ENCODE measurements around the gene ZBTB7C. TPM values are rescaled to one million over a fixed set of nuclear protein-coding genes. Genes with fewer than 3 reads are reported as not detected.

Gene ZBTB7C
- total and polyA plus RNA-seq, 2 of the 8 experiments (the other 6 are each of a cell fraction or from before 2014, with no cell fraction given): 0.15 to 0.45 TPM

DNA sequence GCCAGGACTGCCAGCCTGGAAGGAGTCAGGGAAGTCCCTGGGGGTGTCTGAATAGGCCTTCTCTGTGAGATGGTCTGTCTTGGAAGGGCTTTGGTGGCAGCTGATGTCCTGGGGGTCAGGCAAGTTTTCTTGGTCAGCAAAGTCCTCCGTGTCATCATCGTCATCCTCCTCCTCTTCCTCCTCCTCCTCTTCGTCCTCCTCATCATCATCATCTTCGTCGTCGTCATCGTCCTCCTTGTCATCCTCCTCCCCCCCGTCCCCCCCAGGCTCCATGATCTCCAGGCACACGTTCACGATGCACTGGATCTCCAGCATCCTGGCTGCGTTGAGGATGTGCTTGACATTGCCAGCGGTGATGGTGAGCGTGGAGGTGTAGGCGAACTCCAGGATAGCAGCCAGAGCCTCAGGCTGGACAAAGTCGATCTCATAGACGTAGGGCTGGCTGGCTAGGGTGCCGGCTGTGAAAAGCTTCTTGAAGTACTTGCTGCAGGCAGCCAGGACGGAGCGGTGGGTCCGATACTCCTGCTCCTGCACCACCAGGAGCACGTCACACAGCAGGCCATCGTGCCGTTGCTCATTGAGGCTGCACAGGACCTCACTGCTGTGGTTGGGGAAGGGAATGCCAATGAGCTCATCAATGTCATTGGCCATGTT lies 368.6 kb downstream of the ZBTB7C start:
- Histone ChIP-seq H3K9me3 (ENCODE audit: insufficient read depth in 2 of 2, low read depth in 1 of 2, low read length in 1 of 2) (0 out of 4 replicates have a peak, but pooled peaks cover 0 to 5% of the 10 kb centered on the region in 2 experiments), H3K18ac (ENCODE audit: extremely low read depth, low read length) (no peak overlapping the region), H2AK5ac (ENCODE audit: low read depth, low read length) (no peak overlapping the region), H4K8ac (ENCODE audit: extremely low read depth, insufficient read depth, low read length) (no peak overlapping the region; the same call in 1 of the 2 replicates), H4K91ac (replicated peaks; ENCODE audit: insufficient read length, low read length) (peak overlapping the region; percentile 15), H4K20me1 (replicated peaks in 1 of 2; ENCODE audit: control insufficient read depth in 1 of 2, insufficient read depth in 2 of 2, low read length in 2 of 2) (no peaks in the 10 kb centered on the region), H3K14ac (ENCODE audit: insufficient read length) (no peak overlapping the region), H2BK5ac (ENCODE audit: low read depth, low read length) (no peak overlapping the region), H3K4me2 (ENCODE audit: insufficient read depth in 1 of 2, low read depth in 2 of 2, low read length in 2 of 2) (no peak overlapping the region), H3K23ac (ENCODE audit: insufficient read length) (no peak overlapping the region), H2BK12ac (ENCODE audit: low read depth, low read length) (no peak overlapping the region), H3K27me3 (replicated peaks in 1 of 4; ENCODE audit: control insufficient read depth in 3 of 4, extremely low read depth in 1 of 4, insufficient read depth in 3 of 4, low read length in 3 of 4) (no peaks in the 10 kb centered on the region), H2BK120ac (replicated peaks; ENCODE audit: low read depth, low read length) (no peak overlapping the region), H2BK15ac (ENCODE audit: low read length) (no peak overlapping the region), H3K4ac (replicated peaks; ENCODE audit: insufficient read length, low read depth, low read length) (no peak overlapping the region), H3K27ac (ENCODE audit: low read depth, low read length) (no peak overlapping the region), H4K5ac (ENCODE audit: insufficient read length, low read depth, low read length) (no peak overlapping the region), H3K9ac (replicated peaks in 1 of 4; ENCODE audit: extremely low read depth in 1 of 4, low read depth in 3 of 4, low read length in 3 of 4) (no peak overlapping the region; a peak in 1 of 7 replicates), H3K36me3 (ENCODE audit: control insufficient read depth in 2 of 4, insufficient read depth in 4 of 4, low read length in 3 of 4) (no peaks in the 10 kb centered on the region), H2BK20ac (ENCODE audit: low read length) (no peak overlapping the region), H3K56ac (replicated peaks; ENCODE audit: insufficient read length, low read depth, low read length) (no peak overlapping the region), H3K79me2 (ENCODE audit: control insufficient read depth in 1 of 2, insufficient read depth in 2 of 2, low read length in 2 of 2) (no peaks in the 10 kb centered on the region), H3K79me1 (ENCODE audit: low read depth, low read length) (no peaks in the 10 kb centered on the region), H2AFZ (ENCODE audit: low read length) (no peak overlapping the region), H3K4me3 (ENCODE audit: extremely low read depth in 1 of 4, insufficient read depth in 2 of 4, low read depth in 3 of 4, low read length in 4 of 4) (no peak overlapping the region), H3K23me2 (ENCODE audit: low read depth, low read length) (no peaks in the 10 kb centered on the region), H3K4me1 (replicated peaks in 1 of 4; ENCODE audit: control insufficient read depth in 3 of 4, insufficient read depth in 4 of 4, low read length in 3 of 4) (no peaks in the 10 kb centered on the region)
- DNase-seq (ENCODE audit: low read depth in 1 of 2, low spot score in 2 of 2) (no peak), FAIRE-seq (no peak)
- POLR2A ChIA-PET (ENCODE audit: partially characterized antibody): interaction anchor here (1.0 kb wide), 1 partner anchor 10 kb away, joined by 3 read pairs; no protein-coding TSS in a partner anchor
- CTCF ChIA-PET (ENCODE audit: partially characterized antibody): interaction anchor here (0.6 to 3.0 kb wide), 6 partner anchors 11 to 897 kb away, joined by 3 to 17 read pairs (median 4); no protein-coding TSS in a partner anchor
- WGBS, 2 experiments (ENCODE audit: extremely low coverage in 1 of 2, insufficient coverage in 1 of 2, insufficient read length in 1 of 2, insufficient replicate concordance in 2 of 2, low coverage in 1 of 2, low lambda C conversion rate in 2 of 2, missing lambda C conversion rate in 1 of 2): 93 to 100% methylated on average over 6 to 16 of the region's 23 CpGs
- TF ChIP-seq NRF1 (IDR thresholded peaks at IDR 0.05; ENCODE audit: low read depth, low read length) (no peak), RXRA (IDR thresholded peaks at IDR 0.05; ENCODE audit: insufficient read depth, low read depth, low read length) (no peak), CBX5 (IDR thresholded peaks at IDR 0.05; ENCODE audit: low read depth, low read length) (no peak), TAF1 (IDR thresholded peaks at IDR 0.05; ENCODE audit: low read depth, low read length) (no peak), GABPA (IDR thresholded peaks at IDR 0.05; ENCODE audit: borderline replicate concordance, insufficient read depth, low read length) (no peak), CHD1 (IDR thresholded peaks at IDR 0.05; ENCODE audit: low read depth, low read length) (no peak), CREB1 (IDR thresholded peaks at IDR 0.05) (no peak), SAP30 (IDR thresholded peaks at IDR 0.05; ENCODE audit: insufficient read depth, insufficient replicate concordance, low read length) (no peak), NANOG (IDR thresholded peaks at IDR 0.05; ENCODE audit: insufficient read depth, low read depth, low read length, poor library complexity, severe bottlenecking) (no peak), SRF (IDR thresholded peaks at IDR 0.05; ENCODE audit: low read depth, low read length) (no peak), CEBPB (IDR thresholded peaks at IDR 0.05; ENCODE audit: low read depth, low read length) (no peak), GTF2F1 (IDR thresholded peaks at IDR 0.05; ENCODE audit: borderline replicate concordance, low read depth, low read length) (no peak), YY1 (IDR thresholded peaks at IDR 0.05; ENCODE audit: low read depth, low read length) (no peak), ASH2L (IDR thresholded peaks at IDR 0.05; ENCODE audit: low read length) (no peak)
